ENCODE data around the gene PLXNB1. TPM values are rescaled to one million over a fixed set of nuclear protein-coding genes. Genes with fewer than 3 reads are reported as not detected.

PLXNB1 gene
- total and polyA plus RNA-seq, 2 of the 13 experiments (the other 11 are each of a cell fraction or from before 2014, with no cell fraction given) = 86.0 to 143 TPM

- TF ChIP-seq KAT2B (IDR thresholded peaks at IDR 0.05; ENCODE audit: borderline replicate concordance, low read depth, low read length) = no peak
- TF ChIP-seq GZF1 (CRISPR knock-in tag; IDR thresholded peaks at IDR 0.05) = peak; percentile 86
- no peak for TF ChIP-seq ZBTB14 (CRISPR knock-in tag; IDR thresholded peaks at IDR 0.05)
- TF ChIP-seq ZNF431 (CRISPR knock-in tag; IDR thresholded peaks at IDR 0.05; ENCODE audit: borderline replicate concordance, low read depth) = peak; percentile 53
- 0 out of 2 replicates have a peak, but pooled peaks have one; percentile 43 for TF ChIP-seq ZNF20 (CRISPR knock-in tag; IDR thresholded peaks at IDR 0.05)
- TF ChIP-seq MTERF4 (CRISPR knock-in tag; IDR thresholded peaks at IDR 0.05) = peak; percentile 54; the same call in 1 of the 2 replicates
Measured at GRCh38 chr3:48439820-48440589, 10.1 kb upstream of the PLXNB1 start, which contains the start of the genes CCDC51 and TMA7 (continued).

- Histone ChIP-seq H3K4me3 (replicated peaks in 1 of 3; ENCODE audit: insufficient read depth in 1 of 3, low read depth in 2 of 3, low read length in 3 of 3) (no peak overlapping the region), H3K79me2 (ENCODE audit: insufficient read depth, low read length) (peaks cover 32% of the 10 kb centered on the region), H3K4me1 (ENCODE audit: insufficient read depth, low read length) (peaks cover 72% of the 10 kb centered on the region), H3K9me3 (ENCODE audit: low read length) (no peaks in the 10 kb centered on the region), H3K27ac (ENCODE audit: extremely low read length, insufficient read depth, low read length) (no peak overlapping the region), H2AFZ (ENCODE audit: low read length) (no peak overlapping the region), H4K20me1 (ENCODE audit: insufficient read depth, low read length) (peaks cover 7% of the 10 kb centered on the region), H3K4me2 (ENCODE audit: low read depth, low read length) (no peak overlapping the region), H3K36me3 (replicated peaks in 1 of 2; ENCODE audit: control insufficient read depth in 1 of 2, insufficient read depth in 2 of 2, low read length in 2 of 2) (peaks cover 0 to 11% of the 10 kb centered on the region in 2 experiments; a peak in 3 of 5 replicates), H3K9ac (ENCODE audit: insufficient read depth, low read depth, low read length) (no peak overlapping the region), H3K27me3 (ENCODE audit: control insufficient read depth in 1 of 2, insufficient read depth in 2 of 2, low read length in 2 of 2) (no peaks in the 10 kb centered on the region; a peak in 1 of 5 replicates)
- intact Hi-C loops (cut with micrococcal nuclease; ENCODE audit: unreplicated experiment) = loop anchor here (2.0 kb wide), 1 partner anchor 205 kb away; no protein-coding TSS in a partner anchor
- ChIA-PET CTCF (ENCODE audit: low intra/inter-chr PET ratio, low total read pairs) (no interaction called here), POLR2A (interaction anchor here (1.0 to 2.7 kb wide), 2 partner anchors 9 to 36 kb away, joined by 4 to 14 read pairs; no protein-coding TSS in a partner anchor)
- BruUV-seq (replicated peaks) = no TSS peak
- TF ChIP-seq SMAD3 (CRISPR knock-in tag; IDR thresholded peaks at IDR 0.05) = no peak
- TF ChIP-seq AKNA (CRISPR knock-in tag; IDR thresholded peaks at IDR 0.05; ENCODE audit: borderline replicate concordance) = no peak
- no peak for TF ChIP-seq HMGXB4 (CRISPR knock-in tag; IDR thresholded peaks at IDR 0.05; ENCODE audit: borderline replicate concordance in 1 of 2, low read depth in 1 of 2)
- TF ChIP-seq ZNF781 (CRISPR knock-in tag; IDR thresholded peaks at IDR 0.05; ENCODE audit: borderline replicate concordance, not compliant biosample characterization) = no peak
- TF ChIP-seq ZNF24 (IDR thresholded peaks at IDR 0.05) = no peak
- no peak for TF ChIP-seq MIER3 (CRISPR knock-in tag; IDR thresholded peaks at IDR 0.05; ENCODE audit: borderline replicate concordance)
- ATAC-seq (no peak), DNase-seq (ENCODE audit: low spot score) (no peak), FAIRE-seq (no peak)
- in situ Hi-C loops (cut with HindIII; ENCODE audit: extremely low pct_ligation_motif_present, low pct_unique_long_range_greater_than_20kb) = loop anchor here (5.0 kb wide), 3 partner anchors 36 to 206 kb away; no protein-coding TSS in a partner anchor
- 91% methylated on average over 4 of the region's 4 CpGs for WGBS (ENCODE audit: low lambda C conversion rate)
Measured at GRCh38 chr3:48437812-48438211, 7.9 kb upstream of the PLXNB1 start.

Data from HepG2 (cell line).